Activated CD4-positive, alpha-beta T cell treated with anti-CD3 and anti-CD28 coated beads, Interleukin-2, amount 50 U/mL, for 16 hours (primary cell): Measurements from ENCODE around the gene ATP6V0E2.
A peak's percentile ranks its signal among the peaks of the same experiment; 100 is the strongest.

Experiments
- DNase-seq: peaks from one replicate; pipeline ENCODE4 v3.0.0-alpha.2; 2020

Gene ATP6V0E2

DNA sequence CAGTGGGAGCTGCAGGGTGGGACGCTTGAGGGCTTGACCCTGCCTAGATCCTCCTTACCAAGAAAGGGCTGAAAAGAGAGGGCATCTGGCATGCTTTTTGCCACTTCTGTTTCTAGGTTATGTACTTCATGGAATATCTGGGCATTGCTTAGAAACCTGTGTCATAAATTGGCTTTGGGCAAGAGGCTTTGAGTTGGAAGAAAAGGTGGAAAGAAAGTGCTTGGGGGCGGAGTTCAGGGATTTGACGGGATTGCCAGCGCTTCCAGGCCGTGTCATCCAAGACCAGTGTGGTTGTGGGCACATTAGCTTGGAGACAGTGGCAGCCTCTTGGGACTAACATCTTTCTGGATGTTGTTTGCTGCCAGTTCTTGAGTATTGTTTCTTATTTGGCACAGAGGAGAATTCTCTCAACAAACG lies 34.8 kb upstream of the ATP6V0E2 start:
- DNase-seq, result no peak

DNA sequence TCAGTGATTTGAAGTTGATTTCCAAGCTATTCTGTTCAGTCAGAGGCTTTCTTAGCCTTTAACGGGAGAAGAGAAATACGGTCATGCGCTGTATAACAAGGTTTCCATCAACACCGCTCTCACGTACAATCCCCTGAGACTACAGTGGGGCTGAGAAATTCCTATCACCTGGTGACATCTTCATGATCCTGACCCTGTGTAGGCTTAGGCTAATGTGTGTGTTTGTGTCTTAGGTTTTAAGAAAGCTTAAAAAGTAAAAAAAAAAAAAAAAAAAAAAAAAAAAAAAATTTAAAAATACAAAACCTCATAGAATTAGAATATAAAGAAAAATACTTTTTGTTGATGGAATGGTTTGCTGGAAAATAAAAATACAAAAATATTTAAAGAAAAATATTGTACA lies 33.8 kb upstream of the ATP6V0E2 start:
- no peak for DNase-seq

DNA sequence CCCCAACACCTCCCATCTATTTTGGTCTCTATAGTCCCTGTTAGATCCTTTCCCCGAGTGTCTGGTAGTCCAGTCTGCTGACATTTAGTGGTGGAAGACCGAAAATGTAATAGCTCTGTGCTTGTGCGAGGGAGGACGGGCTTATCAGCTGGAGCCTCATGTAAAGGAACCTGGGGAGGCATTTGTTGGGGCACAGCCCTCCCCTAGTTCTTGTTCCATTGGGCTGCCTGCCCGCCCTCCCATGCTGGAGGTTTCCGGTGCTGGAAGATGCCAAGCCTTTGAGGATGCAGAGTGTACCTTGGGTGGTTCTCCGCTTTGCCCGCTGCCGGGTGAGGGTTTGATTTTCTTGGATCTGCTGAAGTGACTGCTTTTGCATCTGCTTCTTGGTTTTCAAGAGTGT lies 30.2 kb upstream of the ATP6V0E2 start:
- DNase-seq, result no peak

DNA sequence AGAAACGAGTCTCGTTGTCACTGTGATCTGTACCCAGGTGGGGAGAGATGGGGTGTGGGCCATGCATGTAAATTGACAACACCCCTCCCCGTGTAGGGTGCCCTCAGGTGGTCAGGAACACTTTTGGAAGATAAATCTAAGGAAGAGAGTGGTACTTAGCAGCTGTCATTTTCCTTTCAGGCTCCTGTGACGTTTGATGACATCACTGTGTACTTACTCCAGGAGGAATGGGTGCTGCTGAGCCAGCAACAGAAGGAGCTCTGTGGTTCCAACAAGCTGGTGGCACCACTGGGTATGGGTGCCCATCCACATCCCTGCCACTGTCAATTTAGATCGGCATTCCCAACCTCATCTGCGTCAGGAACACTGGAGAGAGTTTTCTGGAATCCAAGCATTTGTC lies 29.3 kb upstream of the ATP6V0E2 start:
- no peak for DNase-seq

DNA sequence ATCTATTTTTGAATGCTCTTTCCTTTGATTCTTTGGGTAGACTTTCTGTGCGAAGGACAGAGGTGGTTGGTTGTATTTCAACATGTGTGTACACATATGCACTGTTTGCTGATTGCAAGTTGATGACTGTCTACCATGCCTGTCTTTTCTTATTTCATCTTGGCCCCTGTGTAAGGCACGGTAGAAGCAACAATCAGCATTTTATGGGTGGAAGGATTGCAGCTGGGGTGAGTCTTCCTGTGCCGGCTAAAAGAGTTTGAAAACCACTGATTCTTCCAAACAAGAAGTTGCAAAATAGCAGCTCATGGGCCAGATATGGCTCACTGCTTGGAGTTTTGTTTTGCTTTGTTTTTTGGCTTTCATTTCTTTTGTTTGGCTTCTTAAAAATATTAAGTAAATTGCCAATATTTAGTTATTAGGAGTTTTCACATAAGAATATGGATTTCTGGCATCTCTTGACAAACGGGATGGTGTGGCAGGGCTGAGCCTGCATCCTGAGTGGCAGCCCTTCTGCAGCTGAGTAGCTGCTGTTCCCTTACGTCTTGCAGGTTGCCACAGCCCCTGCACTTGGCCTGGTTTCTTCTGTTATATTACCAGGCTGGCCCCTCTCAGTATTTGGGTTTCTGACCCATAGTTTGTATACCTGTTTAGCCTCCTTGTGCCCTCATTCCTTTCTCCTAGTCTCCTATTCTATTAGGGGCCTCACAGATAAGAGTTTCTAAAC lies 28.4 kb upstream of the ATP6V0E2 start:
- DNase-seq, result no peak

DNA sequence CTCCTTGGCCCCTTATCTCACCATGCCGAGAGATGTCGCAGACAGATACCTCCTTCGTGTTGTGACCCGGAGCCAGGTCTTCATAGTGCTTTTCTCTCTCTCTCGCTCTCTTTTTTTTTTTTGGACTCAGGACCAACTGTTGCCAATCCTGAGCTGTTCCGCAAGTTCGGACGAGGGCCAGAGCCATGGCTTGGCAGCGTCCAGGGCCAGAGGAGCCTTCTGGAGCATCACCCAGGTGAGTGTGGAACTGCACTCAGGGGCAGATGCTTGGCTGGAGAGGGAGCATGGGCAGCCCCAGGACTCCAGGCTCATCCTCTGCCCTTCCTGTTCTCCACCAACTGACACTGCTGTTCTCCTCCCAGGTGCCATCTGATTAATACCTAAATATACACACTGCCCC lies 27.7 kb upstream of the ATP6V0E2 start:
- DNase-seq, result no peak

DNA sequence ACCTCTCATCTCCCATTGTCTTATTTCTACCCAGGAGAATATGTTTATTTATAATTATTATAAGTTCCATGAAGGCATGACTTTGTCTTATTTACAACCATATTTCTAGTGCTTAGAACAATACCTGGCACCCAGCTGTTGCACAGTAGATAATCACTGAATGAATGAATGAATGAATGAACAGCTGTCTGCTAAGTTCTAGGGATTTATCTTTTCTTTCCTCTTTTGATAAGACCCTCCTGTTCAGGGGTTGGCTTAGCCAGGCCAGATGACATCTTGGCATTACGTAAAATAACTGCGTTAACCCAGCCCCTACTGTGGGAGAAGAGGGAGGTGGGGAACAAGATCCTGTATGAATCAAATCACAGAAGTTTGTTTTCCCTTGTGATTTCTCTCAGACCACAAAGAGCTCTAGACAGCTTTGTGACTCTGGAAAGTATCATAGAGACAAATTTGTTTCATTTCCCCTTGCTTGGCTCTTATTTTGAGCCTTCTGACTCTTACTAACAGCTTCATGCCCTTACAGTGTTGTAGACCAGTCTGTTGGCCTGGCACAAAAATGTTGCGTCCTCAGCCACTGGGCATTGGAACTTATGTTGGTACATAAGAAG lies 27.2 kb upstream of the ATP6V0E2 start:
- DNase-seq, result no peak

DNA sequence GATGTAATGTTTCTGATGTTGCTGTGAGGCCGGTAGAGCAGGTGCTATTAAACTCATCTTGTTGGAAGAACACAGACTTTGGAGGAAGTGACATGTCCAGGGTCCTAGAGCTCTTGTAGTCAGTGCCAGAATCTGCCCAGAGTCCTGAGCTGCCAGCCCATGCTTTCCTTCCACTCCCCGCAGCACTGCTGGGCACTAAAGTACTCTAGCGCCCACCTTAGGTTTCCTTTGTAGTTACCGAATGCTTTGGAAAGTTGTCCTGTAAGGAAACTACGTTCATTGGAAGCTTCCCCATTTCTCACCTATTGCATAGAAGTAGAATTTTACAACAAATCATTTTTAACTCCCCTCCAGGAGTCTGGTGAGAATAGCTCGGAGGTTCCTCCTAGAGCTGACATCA lies 24.6 kb upstream of the ATP6V0E2 start:
- DNase-seq, result no peak

DNA sequence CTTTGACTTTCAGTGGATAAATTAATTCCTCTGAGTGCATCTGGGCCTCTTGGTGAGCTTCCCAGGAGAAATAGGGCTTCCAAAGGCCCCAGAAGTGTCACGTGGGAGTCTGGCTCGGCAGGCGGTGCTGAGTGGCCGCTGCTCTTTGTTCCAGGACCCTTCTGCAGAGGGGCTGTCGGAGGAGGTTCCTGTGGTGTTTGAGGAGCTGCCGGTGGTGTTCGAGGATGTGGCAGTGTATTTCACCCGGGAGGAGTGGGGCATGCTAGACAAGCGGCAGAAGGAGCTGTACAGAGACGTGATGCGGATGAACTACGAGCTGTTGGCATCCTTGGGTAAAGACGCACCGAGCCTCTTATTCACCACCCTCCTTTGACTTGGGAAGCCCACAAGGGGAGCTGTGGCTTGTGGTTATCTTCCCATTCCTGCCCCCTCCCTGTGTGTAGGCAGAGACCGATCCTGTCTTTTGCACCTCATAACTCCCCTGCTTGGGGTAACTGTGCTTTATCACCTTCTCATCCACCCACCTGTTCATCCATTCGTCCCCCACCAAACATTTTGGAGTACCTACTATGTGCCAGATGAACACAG lies 23.7 kb upstream of the ATP6V0E2 start:
- no peak for DNase-seq

DNA sequence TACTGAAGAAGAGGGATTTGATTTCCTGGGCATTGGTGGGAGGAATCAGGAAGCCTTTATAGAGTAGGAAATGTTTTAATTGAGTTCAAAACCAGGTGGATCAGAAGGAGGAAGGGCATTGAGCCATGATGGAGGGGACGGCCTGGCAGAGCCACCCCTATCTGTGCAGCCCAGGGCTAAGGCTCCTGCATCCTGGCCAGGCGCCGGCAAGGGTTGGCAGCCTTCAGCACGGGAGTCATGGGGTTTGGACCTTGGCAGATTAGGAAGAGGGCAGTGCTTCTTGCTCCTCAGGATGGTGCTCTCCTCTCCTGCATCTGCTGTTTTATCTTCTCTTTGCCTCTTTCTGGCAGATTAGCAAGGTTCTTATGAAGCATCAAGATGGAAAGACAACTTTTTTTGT lies 23.1 kb upstream of the ATP6V0E2 start:
- DNase-seq, result no peak

DNA sequence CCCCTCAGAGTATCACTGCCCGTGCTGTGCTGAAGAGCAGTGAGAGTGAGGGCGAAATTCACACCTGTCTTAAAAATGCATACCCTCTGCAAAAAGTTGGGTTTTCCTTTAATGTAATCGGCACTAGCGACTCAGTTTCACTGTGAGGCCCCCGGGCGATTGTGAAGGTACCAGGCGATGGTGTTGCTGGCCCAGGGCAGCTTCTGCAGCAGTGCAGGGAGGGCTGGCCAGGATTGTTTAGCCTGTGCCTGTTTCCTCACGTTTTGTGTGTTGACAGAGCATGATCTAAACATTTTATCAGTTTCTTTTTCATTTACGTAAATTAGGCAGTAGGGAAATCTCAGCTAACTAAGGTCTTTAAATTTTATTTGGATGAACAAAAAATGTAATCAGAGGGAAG lies 22.3 kb upstream of the ATP6V0E2 start:
- no peak for DNase-seq

DNA sequence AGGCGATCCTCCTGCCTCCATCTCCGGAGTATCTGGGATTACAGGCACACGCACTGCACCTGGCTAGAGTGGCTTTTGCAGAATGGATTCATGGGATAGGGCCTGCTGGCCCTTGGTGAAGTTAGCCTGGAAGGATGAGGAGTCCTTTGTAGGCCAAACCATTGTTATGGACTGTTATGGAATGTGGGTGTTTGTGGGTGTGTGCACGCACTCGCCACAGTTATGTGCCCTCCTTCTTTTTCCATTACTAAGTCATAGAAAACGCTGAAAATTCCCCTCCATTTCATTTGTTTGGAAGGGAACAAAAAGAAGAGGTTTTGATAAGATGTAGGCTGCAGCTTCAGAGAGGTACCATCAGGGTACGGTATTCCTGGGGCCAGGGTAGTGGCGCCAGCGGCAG lies 20.6 kb upstream of the ATP6V0E2 start:
- DNase-seq, result no peak

DNA sequence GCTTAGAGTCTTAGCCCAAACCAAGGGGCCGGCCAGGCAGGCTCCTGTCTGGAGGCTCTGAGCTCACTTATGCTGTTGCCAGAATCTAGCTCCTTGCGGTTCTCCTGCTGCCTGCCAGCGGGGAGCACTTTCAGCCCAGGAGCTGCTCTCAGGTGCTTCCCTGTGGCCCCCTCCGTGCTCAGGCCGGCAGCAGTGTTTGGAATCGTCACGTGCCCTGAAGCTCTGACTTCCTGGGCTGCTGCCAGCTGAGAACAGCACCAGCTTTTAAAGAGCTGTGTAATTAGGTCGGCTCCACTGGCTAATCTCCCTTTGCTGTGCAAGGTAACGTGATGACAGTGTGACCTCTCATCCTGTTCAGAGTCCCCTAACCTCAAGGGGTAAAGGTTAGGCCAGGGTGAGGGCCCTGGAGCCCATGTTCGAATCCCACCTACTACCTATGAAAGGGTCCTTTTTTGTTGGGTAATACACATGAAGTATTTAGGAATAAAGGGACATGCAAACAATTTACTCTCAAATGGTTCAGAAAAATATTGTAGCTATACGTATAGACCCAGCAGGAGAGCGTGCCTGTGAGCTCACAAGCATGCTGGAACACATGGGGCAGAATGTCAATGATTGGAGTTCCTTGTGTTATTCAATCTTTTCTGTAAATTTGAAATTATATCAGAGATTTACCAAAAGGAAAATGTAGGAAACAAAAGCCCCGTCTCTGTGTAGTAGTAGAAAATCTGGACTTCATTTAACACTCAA lies 19.0 kb upstream of the ATP6V0E2 start:
- DNase-seq, result no peak

DNA sequence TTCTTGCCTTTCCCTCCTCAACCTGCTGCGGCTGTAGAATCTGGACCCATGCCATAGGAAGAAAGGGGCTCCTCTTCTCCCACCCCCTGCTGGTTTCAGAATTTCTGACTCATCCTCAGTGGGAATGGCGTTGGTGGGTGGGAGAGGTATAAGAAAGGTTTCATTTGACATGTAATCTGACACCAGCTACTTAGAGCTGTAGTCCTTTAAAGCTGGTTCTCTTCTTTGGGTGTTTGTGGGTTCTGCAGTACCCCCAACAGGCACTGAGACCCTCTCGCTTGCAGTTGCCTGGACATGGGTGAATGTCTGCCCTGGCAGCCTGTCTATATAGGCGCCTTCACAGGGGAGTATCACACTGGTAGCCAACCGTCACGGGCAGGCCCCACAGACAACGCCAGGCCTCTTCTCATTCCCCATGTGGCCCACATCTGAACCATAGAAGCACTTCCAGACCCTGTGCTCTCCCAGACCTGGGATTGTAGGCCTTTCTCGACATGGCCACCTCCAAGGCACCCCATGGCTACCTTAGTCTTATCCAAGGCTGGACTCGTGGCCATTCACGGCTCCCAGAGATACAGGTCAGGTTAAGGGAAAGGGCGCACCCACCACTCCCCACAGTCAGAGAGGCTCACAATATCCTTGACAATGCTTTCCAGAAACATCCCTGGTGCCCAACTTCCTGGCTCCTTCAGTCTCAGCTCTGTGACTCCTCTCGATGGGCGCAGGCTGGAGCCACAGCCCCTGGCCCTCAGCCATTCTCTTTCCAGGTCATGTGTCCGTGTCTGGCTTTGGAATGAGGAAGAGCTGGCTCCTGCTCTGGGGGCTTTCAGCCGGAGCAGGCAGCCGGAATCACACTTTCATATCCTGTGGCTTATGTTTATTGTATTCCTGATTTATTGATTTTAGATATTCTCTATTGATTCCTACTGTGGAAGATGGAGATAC lies 18.1 kb upstream of the ATP6V0E2 start:
- no peak for DNase-seq

DNA sequence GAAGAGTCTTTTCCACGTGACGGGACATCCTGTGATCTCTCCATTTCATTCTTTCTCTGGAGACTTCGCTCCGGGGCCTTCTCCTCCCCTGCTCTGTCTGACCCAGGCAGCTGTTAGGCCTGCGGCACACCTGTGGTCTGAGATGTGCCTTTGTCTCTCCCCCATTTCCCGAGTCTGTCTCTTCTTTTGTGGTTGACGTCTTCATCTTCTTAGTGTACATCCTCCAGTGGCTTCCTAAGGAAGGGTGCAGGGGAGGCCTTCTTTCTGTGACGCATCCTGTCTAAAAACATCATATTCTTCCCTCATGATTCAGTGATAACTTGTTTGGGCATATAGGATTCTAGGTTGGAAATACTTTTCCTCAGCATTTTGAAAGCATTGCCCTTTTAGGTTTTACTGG lies 17.2 kb upstream of the ATP6V0E2 start:
- DNase-seq, result peak; percentile 52

DNA sequence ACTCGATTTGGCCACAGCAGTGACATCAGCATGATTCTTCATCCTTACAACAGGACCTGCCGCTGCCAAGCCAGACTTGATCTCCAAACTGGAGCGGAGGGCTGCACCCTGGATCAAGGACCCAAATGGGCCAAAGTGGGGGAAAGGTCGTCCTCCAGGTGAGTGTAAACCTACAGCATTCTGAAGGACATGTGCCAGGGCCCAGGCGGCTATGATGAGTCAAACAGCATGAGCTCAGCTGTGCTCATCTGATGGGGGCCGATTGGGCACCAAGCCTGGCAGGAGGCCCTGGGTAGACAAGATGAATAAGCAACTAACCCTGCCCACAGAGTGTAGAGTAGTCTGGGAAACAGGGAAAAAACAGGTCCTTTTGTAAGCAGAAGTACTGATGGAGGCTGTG lies 14.4 kb upstream of the ATP6V0E2 start:
- DNase-seq, result no peak

DNA sequence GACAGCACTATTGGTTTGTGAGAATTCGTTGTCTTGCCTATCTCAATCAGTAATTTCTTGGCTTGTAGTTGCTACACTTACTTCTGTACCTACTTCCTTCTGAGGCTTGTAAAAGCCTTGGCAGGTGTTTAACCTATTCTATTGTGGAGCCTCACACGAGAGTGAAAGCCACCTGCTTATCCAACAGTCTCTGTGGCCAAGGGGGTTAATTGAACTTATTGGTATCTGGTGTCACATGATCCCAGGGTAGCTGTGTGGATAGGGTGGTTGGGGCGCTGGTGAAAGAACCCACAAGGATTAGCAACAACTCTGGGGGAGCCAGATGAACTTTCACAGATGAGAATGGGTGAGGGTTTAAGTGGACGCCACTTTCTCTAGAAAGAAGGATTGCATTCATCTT lies 13.9 kb upstream of the ATP6V0E2 start:
- no peak for DNase-seq

DNA sequence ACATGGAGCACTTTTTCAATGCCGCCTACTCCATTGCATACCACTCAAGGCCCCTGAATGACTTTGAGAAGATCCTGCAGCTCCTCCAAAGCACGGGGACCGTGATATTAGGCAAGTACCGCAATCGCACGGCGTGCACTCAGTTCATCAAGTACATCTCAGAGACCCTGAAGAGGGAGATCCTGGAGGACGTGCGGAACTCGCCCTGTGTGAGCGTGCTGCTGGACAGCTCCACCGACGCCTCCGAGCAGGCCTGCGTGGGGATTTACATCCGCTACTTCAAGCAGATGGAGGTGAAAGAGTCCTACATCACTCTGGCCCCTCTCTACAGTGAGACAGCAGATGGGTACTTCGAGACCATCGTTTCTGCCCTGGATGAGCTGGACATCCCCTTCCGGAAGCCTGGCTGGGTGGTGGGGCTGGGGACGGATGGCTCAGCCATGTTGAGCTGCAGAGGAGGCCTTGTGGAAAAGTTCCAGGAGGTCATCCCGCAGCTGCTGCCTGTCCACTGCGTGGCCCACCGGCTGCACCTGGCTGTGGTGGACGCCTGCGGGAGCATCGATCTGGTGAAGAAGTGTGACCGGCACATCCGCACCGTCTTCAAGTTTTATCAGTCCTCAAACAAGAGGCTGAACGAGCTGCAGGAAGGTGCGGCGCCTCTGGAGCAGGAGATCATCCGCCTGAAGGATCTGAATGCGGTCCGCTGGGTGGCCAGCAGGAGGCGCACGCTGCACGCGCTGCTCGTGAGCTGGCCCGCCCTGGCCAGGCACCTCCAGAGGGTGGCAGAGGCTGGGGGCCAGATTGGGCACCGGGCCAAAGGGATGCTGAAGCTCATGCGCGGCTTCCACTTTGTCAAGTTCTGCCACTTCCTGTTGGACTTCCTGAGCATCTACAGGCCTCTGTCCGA lies 12.7 kb upstream of the ATP6V0E2 start:
- DNase-seq, result no peak

DNA sequence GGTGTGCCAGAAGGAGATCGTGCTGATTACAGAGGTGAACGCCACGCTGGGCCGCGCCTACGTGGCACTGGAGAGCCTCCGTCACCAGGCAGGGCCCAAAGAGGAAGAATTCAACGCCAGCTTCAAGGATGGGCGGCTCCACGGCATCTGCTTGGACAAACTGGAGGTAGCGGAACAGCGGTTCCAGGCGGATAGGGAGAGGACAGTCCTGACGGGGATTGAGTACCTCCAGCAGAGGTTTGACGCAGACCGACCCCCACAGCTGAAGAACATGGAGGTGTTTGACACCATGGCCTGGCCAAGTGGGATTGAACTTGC lies 12.1 kb upstream of the ATP6V0E2 start:
- no peak for DNase-seq

DNA sequence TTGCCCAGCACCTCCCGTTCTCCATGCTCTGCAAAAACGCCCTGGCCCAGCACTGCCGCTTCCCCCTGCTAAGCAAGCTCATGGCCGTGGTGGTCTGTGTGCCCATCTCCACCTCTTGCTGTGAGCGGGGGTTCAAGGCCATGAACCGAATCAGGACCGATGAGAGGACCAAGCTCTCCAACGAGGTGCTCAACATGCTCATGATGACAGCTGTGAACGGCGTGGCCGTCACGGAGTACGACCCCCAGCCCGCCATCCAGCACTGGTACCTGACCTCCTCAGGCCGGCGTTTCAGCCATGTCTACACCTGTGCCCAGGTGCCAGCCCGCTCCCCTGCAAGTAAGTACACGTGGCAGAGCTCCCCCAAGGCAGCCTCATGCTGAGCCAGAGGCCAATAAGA lies 11.6 kb upstream of the ATP6V0E2 start:
- DNase-seq, result no peak

DNA sequence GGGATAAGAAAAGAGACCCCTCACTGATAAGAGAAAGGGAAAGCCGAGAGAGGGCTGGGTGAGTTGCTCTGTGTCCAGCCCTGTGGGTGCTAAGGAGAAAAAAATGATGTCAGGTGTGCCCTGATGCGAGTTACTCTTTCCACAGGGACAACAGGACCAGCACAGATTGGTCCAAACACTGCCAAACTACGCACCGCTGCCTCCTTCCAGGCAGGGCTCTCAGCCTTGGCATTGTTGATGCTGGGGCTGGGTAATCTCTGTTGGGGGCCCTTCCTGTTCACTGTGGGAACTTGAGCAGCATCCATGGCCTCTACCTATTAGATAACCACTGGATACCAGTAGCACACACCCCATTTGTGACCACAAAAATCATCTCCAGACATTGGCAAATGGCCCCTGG lies 10.3 kb upstream of the ATP6V0E2 start:
- no peak for DNase-seq

DNA sequence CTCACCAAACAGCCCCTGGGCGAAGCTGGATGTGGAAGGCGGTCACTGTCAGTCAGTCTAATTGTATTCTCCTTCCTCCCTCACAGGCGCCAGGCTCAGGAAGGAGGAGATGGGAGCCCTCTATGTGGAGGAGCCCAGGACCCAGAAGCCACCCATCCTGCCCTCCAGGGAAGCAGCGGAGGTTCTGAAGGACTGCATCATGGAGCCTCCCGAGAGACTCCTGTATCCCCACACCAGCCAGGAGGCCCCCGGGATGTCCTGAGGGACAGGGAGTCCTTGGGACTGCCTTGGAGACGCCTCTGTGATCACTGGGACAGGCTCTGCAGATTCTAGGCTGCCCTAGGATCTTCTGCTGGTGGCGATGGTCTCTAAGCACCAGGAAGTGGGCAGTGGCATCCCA lies 9.7 kb upstream of the ATP6V0E2 start:
- no peak for DNase-seq
